ES-I3 (cell line): Measurements from ENCODE around the gene DACH2.

ENCODE experiments used
- H3K36me3 ChIP-seq: 2 replicates; pipeline ENCODE4 v1.6.1; 2013; ENCODE audit warnings: mild to moderate bottlenecking, low read length, control low read depth, moderate library complexity; ENCODE audit not compliant: insufficient read depth
- H3K4me1 ChIP-seq: 2 replicates; pipeline ENCODE4 v1.6.1; 2013; ENCODE audit warnings: mild to moderate bottlenecking, control low read depth, low read length; ENCODE audit not compliant: insufficient read depth
- H3K9ac ChIP-seq: 2 replicates; pipeline ENCODE4 v1.6.1; 2013; ENCODE audit warnings: low read depth, mild to moderate bottlenecking, low read length, moderate library complexity
- H3K9me3 ChIP-seq: 2 replicates; pipeline ENCODE4 v1.6.1; 2013; ENCODE audit warnings: mild to moderate bottlenecking, low read length, moderate library complexity; ENCODE audit not compliant: control insufficient read depth, insufficient read depth

The DACH2 gene

DNA sequence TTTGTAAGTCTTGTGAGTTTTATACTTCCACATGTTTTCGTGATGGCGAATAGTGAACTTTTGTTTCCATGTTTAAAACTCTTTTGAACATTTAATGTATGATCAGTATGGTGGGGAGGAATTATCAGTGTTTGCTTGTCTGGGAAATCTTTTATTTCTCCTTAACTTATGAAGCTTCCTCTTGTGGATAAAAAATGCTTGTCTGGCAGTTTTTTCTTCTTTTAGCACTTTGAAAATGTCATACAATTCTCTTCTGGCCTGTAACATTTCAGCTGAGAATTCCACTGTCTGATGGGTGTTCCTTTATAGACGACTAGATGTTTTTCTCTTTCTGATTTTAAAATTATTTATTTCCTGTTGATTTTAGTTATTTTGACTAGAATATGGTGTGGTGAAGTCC, 576.0 kb downstream of the DACH2 start:
- H3K36me3 ChIP-seq = no peaks in the 10 kb centered on the region
- no peaks in the 10 kb centered on the region for H3K4me1 ChIP-seq
- H3K9me3 ChIP-seq = peaks cover 16% of the 10 kb centered on the region
- no peak overlapping the region for H3K9ac ChIP-seq

DNA sequence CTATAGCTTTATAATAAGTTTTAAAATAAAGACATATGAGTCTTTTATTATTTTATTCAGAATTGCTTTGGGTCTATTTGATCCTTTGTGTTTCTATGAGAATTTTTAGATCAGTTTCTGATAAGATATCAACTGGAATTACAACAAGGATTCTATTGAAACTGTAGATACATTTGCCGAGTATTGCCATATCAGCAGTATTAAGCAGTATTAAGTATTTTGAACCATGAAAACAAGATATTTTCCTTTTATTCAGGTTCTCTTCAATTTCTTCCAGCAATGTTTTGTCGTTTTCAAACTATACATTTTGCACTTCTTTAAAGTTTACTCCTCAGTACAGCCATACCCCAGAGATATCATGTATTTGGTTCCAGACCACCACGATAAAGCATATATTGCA, 598.8 kb downstream of the DACH2 start:
- H3K9ac ChIP-seq = no peak overlapping the region
- H3K36me3 ChIP-seq = no peaks in the 10 kb centered on the region
- no peaks in the 10 kb centered on the region for H3K9me3 ChIP-seq
- no peaks in the 10 kb centered on the region for H3K4me1 ChIP-seq

DNA sequence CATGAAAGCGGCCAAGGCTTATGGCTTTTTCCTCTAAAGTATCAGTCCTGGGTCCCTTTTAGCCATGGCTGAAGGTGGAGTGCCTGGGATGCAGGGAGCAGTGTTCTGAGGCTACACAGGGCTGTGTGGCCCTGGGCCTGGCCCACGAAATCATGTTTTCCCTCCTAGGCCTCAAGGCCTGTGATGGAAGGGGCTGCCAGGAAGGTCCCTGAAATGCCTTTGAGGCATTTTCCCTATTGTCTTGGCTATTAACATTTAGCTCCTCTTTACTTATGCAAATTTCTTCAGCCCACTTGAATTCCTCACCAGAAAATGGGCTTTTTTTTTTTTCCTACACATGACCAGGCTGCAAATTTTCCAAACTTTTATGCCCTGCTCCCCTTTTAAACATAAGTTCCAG, 657.0 kb downstream of the DACH2 start:
- Histone ChIP-seq H3K36me3 (no peaks in the 10 kb centered on the region; the same call in 1 of the 2 replicates), H3K9ac (no peak overlapping the region), H3K9me3 (peaks cover 22% of the 10 kb centered on the region), H3K4me1 (0 out of 2 replicates have a peak, but pooled peaks cover 12% of the 10 kb centered on the region)

DNA sequence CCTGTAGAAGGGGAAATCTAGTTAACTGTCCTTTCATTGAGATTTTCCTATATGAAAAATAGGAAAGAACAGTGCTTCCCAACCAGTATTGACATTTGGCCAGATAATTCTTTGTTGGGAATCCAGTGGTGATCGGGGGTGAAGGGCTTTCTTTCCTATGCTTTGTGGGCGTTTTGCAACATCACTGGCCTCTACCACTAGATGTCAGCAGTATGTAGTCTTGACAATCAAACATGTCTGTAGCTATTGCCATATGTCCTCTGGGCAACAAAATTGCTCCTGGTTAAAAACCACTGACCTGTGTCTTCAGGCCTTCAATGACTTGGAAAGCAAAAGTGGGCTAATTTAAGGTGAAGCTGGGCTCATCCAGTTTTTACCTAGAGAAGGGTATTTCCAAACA, 658.5 kb downstream of the DACH2 start:
- Histone ChIP-seq H3K9ac (no peak overlapping the region), H3K9me3 (peaks cover 22% of the 10 kb centered on the region), H3K4me1 (0 out of 2 replicates have a peak, but pooled peaks cover 11% of the 10 kb centered on the region), H3K36me3 (no peaks in the 10 kb centered on the region; the same call in 1 of the 2 replicates)

DNA sequence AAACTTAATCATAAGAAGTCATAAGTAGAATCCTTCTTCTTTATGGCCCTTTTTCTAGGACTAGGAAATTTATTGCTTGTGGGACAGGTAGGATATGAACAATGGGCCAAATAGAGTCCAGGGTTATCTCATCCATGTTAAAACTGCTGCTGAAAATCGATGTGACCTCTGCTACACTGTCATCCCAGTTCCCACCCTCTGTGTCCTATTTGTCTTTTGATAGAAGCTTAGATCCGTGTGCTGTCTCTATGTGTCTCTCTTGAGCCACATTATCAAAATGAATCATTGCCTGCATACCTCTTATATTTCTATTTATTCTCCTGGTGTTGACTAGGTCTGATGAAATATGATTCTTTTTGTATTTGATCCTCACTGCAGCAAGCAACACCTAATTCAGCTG, 661.4 kb downstream of the DACH2 start:
- H3K4me1 ChIP-seq = no peaks in the 10 kb centered on the region
- no peaks in the 10 kb centered on the region; the same call in 1 of the 2 replicates for H3K36me3 ChIP-seq
- H3K9me3 ChIP-seq = peaks cover 20% of the 10 kb centered on the region
- H3K9ac ChIP-seq = no peak overlapping the region

DNA sequence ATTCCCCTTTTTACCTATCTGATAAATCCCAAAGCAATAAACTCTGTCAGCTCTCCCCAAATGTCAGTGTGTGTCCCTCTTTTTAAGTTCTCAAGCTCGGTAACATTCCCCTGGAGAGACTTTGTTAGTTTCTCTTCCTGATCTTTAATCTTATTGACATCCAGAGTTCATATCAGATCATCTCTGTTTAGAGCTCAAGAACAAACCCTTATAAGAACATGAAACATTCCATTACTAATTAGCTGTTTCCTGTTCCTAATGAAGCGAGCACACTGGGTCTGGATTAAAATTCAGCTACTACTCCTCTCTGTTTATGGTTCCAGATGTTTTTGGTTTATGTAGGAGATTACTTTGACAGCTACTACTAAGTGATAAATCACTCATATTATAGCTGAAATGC, 681.5 kb downstream of the DACH2 start:
- Histone ChIP-seq H3K9ac (no peak overlapping the region), H3K9me3 (no peaks in the 10 kb centered on the region; the same call in 1 of the 2 replicates), H3K4me1 (peaks cover 5% of the 10 kb centered on the region; the same call in 1 of the 2 replicates), H3K36me3 (no peaks in the 10 kb centered on the region)

DNA sequence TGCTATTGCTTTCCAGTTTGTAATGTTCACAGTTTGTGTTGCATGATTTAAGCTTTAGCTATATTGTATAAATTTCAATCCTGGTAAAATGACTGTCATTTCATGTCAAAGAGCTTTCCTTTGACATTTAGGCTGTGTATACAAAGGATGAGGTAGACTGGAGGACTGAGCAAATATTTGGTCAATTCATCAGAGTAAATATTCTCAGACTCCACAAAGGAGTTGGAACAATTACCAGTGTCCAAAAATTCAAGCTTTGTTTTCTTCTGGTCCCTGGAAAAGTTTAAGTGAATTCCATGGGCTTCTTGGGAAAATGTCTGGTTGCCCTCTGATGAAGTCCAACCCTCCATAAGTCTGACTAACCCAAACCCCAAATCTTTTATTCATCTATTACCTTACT, 682.4 kb downstream of the DACH2 start:
- no peaks in the 10 kb centered on the region for H3K9me3 ChIP-seq
- peaks cover 5% of the 10 kb centered on the region; the same call in 1 of the 2 replicates for H3K4me1 ChIP-seq

DNA sequence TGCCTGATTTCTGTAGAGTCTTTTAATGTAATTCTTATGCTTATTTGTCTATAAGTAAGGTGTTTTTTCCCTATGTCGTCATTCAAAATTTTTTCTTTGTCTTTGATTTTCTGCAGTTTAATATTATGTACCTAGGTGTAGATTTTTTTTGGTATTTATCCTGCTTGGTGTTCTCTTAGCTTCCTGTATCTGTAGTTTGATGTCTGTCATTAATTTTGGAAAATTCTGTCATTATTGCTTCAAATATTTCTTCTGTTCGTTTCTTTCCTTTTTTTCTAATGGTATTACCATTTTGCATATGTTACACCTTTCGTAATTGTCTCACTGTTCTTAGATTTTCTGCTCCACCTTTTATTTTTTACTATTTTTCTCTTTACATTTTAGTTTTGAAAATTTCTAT, 696.9 kb downstream of the DACH2 start:
- Histone ChIP-seq H3K9me3 (no peaks in the 10 kb centered on the region), H3K4me1 (no peaks in the 10 kb centered on the region), H3K36me3 (no peaks in the 10 kb centered on the region), H3K9ac (no peak overlapping the region)

More for the DNA sequence above, 682.4 kb downstream of the DACH2 start:
- Histone ChIP-seq H3K9ac (no peak overlapping the region), H3K36me3 (no peaks in the 10 kb centered on the region)
